K562 (cell line): Measurements from ENCODE around the gene DSC2. TPM values are rescaled to one million over a fixed set of nuclear protein-coding genes. Genes with fewer than 3 reads are reported as not detected.

Experiments
- ATF7 ChIP-seq: fragments of 450-650 bp; IDR thresholded peaks from 2 replicates; pipeline ENCODE4 v1.7.1; 2014; ENCODE audit warnings: mild to moderate bottlenecking, moderate library complexity
- BMI1 ChIP-seq: fragments of 150-350 bp; IDR thresholded peaks from 2 replicates; pipeline ENCODE4 v1.6.1; 2014; ENCODE audit warnings: low read length
- CCNT2 ChIP-seq: IDR thresholded peaks from 2 replicates; pipeline ENCODE4 v1.6.1; 2011; ENCODE audit warnings: borderline replicate concordance, low read depth, mild to moderate bottlenecking, moderate library complexity, mixed read lengths, low read length; ENCODE audit not compliant: insufficient read length; ENCODE audit errors: extremely low read depth
- CHD1 ChIP-seq: fragments of 200-600 bp; sonication (generic); IDR thresholded peaks from one replicate; pipeline ENCODE4 v1.6.1; 2012; ENCODE audit warnings: mild to moderate bottlenecking, moderate library complexity, low read length, inconsistent platforms
- ERF ChIP-seq: fragments of 450-650 bp; formaldehyde crosslinking; IDR thresholded peaks from 2 replicates; pipeline ENCODE4 v1.4.0; 2020; ENCODE audit warnings: mild to moderate bottlenecking, mixed read lengths
- GATAD2A ChIP-seq: fragments of 450-650 bp; IDR thresholded peaks from 2 replicates; pipeline ENCODE4 v1.6.1; 2017
- KDM5B ChIP-seq: fragments of 200-600 bp; sonication (generic); IDR thresholded peaks from 2 replicates; pipeline ENCODE4 v1.6.1; 2012; ENCODE audit warnings: low read depth, mild to moderate bottlenecking, moderate library complexity, low read length, control low read depth, inconsistent platforms; ENCODE audit not compliant: insufficient replicate concordance
- PHF8 ChIP-seq: fragments of 200-600 bp; sonication (generic); IDR thresholded peaks from 2 replicates; pipeline ENCODE4 v1.6.1; 2012; ENCODE audit warnings: mixed run types, mild to moderate bottlenecking, inconsistent platforms, low read length, moderate library complexity, borderline replicate concordance
- PYGO2 ChIP-seq: fragments of 450-650 bp; IDR thresholded peaks from 2 replicates; pipeline ENCODE4 v1.6.1; 2016; ENCODE audit warnings: mild to moderate bottlenecking, missing genetic modification characterization, moderate library complexity, missing compliant biosample characterization
- RBBP5 ChIP-seq: fragments of 200-600 bp; sonication (generic); IDR thresholded peaks from 2 replicates; pipeline ENCODE4 v1.6.1; 2012; ENCODE audit warnings: borderline replicate concordance, mild to moderate bottlenecking, low read length, control low read depth, inconsistent platforms; ENCODE audit not compliant: insufficient read depth, poor library complexity, severe bottlenecking
- SMAD4 ChIP-seq: fragments of 250-450 bp; sonication (Bioruptor Pico); conservative IDR thresholded peaks from 2 replicates; pipeline ENCODE4 v1.8.0; 2021; ENCODE audit warnings: inconsistent platforms, mild to moderate bottlenecking, moderate library complexity
- SP1 ChIP-seq: sonication (generic); formaldehyde crosslinking; IDR thresholded peaks from 2 replicates; pipeline ENCODE4 v1.8.1; 2022; ENCODE audit warnings: mild to moderate bottlenecking, missing genetic modification reagents
- U2AF1 ChIP-seq: fragments of 200-400 bp; formaldehyde crosslinking; optimal IDR thresholded peaks from 2 replicates; pipeline ENCODE3; 2017; ENCODE audit warnings: mild to moderate bottlenecking, low read depth, low read length, moderate library complexity
- polyA plus RNA-seq, 8 experiments: library from polyadenylated mRNA; depleted of rRNA in 4 of 8; stranded (reverse) in 5 of 8; unstranded in 3 of 8; fragments of >200 nt; fragmentation: Nextera tagmentation in 2 of 8; fragmentation: Illumina TruSeq in 1 of 8; extraction: Ambion mirVana in 2 of 8; extraction: Trizol in 1 of 8; gene quantifications; 2 replicates each; pipeline versions ENCODE4 v1.2.1 to v1.2.3, GENCODE V29; 2011 to 2014; ENCODE audit warnings: inconsistent platforms in 1 of 8, missing spikeins in 1 of 8
- total RNA-seq, 7 experiments: library from RNA; depleted of rRNA in 6 of 7; stranded (reverse); fragments of >200 nt in 6 of 7; fragmentation: Illumina TruSeq in 2 of 7; extraction: Trizol in 2 of 7; gene quantifications; 2 replicates each; pipeline versions ENCODE4 v1.2.1 to v1.2.3, GENCODE V29; 2011 to 2021; ENCODE audit warnings: low replicate concordance in 1 of 7
- TF ChIP-seq, protein P1 (sequence below), 2 experiments: fragments of 450-650 bp in 1 of 2; sonication (generic) in 1 of 2; formaldehyde crosslinking in 1 of 2; IDR thresholded peaks; 2 replicates each; pipeline versions ENCODE4 v1.7.1 to v1.9.0; 2016 to 2022; ENCODE audit warnings: inconsistent platforms in 1 of 2, mild to moderate bottlenecking in 1 of 2, missing genetic modification reagents in 1 of 2
- TF ChIP-seq, protein P2 (sequence below): fragments of 250-450 bp; sonication (Bioruptor Pico); IDR thresholded peaks from 2 replicates; pipeline ENCODE4 v1.8.0; 2021; ENCODE audit warnings: moderate library complexity, mild to moderate bottlenecking, inconsistent platforms

The DSC2 gene
- total and polyA plus RNA-seq, 9 of the 15 experiments (the other 6 are each of a cell fraction or from before 2014, with no cell fraction given), result 3.8 to 15.3 (median 6.4) TPM

DNA sequence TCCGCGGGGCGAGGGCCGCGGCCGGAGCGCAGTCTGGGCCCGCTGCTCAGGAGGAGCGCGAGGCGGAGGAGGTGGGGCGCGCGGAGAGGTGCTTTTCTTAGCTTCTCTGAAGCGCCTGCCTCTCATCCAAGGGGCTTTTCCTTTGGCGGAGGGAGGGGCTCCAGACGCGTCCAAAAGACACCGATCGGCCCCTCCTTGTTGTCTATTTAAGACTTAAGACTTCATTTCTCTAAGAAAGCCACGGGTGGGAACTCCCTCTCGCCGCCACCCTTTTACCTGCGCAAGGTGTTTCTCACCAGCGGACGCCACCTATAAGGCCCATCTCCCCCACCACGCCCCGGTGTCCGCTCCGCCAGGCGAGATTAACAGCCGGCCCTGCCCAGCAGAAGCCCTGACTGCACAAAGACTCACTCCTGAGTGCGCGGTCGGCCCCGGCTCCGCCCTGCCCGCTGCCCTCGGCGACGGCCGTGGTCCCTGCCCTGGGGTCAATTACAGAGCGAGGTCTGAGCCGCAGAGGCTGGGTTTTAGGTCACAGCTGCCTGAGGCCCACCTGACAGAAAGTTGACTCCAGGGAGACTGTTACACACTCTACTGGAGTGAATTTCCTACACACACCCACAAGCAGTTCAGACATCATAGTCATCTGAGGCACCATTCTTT lies at the start of gene DSC2 (continued):
- no peak for TF ChIP-seq U2AF1
- no peak for TF ChIP-seq BMI1
- TF ChIP-seq ATF7, result peak; percentile 28; the same call in 1 of the 2 replicates
- TF ChIP-seq, protein P1, sequence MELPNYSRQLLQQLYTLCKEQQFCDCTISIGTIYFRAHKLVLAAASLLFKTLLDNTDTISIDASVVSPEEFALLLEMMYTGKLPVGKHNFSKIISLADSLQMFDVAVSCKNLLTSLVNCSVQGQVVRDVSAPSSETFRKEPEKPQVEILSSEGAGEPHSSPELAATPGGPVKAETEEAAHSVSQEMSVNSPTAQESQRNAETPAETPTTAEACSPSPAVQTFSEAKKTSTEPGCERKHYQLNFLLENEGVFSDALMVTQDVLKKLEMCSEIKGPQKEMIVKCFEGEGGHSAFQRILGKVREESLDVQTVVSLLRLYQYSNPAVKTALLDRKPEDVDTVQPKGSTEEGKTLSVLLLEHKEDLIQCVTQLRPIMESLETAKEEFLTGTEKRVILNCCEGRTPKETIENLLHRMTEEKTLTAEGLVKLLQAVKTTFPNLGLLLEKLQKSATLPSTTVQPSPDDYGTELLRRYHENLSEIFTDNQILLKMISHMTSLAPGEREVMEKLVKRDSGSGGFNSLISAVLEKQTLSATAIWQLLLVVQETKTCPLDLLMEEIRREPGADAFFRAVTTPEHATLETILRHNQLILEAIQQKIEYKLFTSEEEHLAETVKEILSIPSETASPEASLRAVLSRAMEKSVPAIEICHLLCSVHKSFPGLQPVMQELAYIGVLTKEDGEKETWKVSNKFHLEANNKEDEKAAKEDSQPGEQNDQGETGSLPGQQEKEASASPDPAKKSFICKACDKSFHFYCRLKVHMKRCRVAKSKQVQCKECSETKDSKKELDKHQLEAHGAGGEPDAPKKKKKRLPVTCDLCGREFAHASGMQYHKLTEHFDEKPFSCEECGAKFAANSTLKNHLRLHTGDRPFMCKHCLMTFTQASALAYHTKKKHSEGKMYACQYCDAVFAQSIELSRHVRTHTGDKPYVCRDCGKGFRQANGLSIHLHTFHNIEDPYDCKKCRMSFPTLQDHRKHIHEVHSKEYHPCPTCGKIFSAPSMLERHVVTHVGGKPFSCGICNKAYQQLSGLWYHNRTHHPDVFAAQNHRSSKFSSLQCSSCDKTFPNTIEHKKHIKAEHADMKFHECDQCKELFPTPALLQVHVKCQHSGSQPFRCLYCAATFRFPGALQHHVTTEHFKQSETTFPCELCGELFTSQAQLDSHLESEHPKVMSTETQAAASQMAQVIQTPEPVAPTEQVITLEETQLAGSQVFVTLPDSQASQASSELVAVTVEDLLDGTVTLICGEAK (IDR thresholded peaks at IDR 0.05), result 0 out of 2 replicates have a peak, but pooled peaks have one; percentile 28
- TF ChIP-seq, protein P1 (CRISPR knock-in tag; IDR thresholded peaks at IDR 0.05), result no peak
- TF ChIP-seq PHF8, result peak; percentile 44
- peak; percentile 24; the same call in 1 of the 2 replicates for TF ChIP-seq SP1 (CRISPR knock-in tag)
- TF ChIP-seq RBBP5, result peak; percentile 21
- TF ChIP-seq CCNT2, result no peak
- peak; percentile 41; the same call in 1 of the 2 replicates for TF ChIP-seq SMAD4 (CRISPR knock-in tag)
- no peak for TF ChIP-seq PYGO2 (tag)
- peak; percentile 54 for TF ChIP-seq KDM5B
- peak; percentile 17 for TF ChIP-seq CHD1
- TF ChIP-seq, protein P2, sequence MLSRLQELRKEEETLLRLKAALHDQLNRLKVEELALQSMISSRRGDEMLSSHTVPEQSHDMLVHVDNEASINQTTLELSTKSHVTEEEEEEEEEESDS, result no peak
- TF ChIP-seq ERF (CRISPR knock-in tag), result 0 out of 2 replicates have a peak, but pooled peaks have one; percentile 41
- TF ChIP-seq GATAD2A, result 0 out of 2 replicates have a peak, but pooled peaks have one; percentile 23
